Type B pancreatic cell (in vitro differentiated cells): ENCODE measurements around the gene GMPPA. TPM values are rescaled to one million over a fixed set of nuclear protein-coding genes. Genes with fewer than 3 reads are reported as not detected.

Experiments
- DNase-seq: peaks from one replicate; pipeline ENCODE4 v3.0.0; 2021; ENCODE audit warnings: mixed read lengths; ENCODE audit not compliant: unreplicated experiment; ENCODE audit errors: extremely low spot score
- H3K27ac Mint-ChIP-seq: 2 replicates; pipeline ENCODE4 v1.8.0; 2021; ENCODE audit warnings: mild to moderate bottlenecking, mixed read lengths
- H3K27me3 Mint-ChIP-seq: 2 replicates; pipeline ENCODE4 v1.8.0; 2021; ENCODE audit warnings: mixed read lengths
- H3K36me3 Mint-ChIP-seq: 2 replicates; pipeline ENCODE4 v1.8.0; 2021; ENCODE audit warnings: mixed read lengths
- H3K4me1 Mint-ChIP-seq: one replicate; pipeline ENCODE4 v1.8.0; 2021; ENCODE audit warnings: mixed read lengths; ENCODE audit not compliant: unreplicated experiment
- H3K4me3 Mint-ChIP-seq: 2 replicates; pipeline ENCODE4 v1.8.0; 2021; ENCODE audit warnings: mild to moderate bottlenecking, mixed read lengths
- H3K9me3 Mint-ChIP-seq: 2 replicates; pipeline ENCODE4 v1.8.0; 2021; ENCODE audit warnings: mixed read lengths
- total RNA-seq: library from RNA; stranded (reverse); gene quantifications from 2 replicates; pipeline ENCODE4 v1.2.1, GENCODE V29; 2021; ENCODE audit warnings: low replicate concordance
- TF ChIP-seq, protein P1 (sequence below): fragments of 200-600 bp; sonication (generic); conservative IDR thresholded peaks from 2 replicates; pipeline ENCODE4 v1.5.0; 2021; ENCODE audit warnings: antibody characterized with exemption, mild to moderate bottlenecking

GMPPA gene
- total RNA-seq, 1 donor from 2014 or later = 34.4 TPM

DNA sequence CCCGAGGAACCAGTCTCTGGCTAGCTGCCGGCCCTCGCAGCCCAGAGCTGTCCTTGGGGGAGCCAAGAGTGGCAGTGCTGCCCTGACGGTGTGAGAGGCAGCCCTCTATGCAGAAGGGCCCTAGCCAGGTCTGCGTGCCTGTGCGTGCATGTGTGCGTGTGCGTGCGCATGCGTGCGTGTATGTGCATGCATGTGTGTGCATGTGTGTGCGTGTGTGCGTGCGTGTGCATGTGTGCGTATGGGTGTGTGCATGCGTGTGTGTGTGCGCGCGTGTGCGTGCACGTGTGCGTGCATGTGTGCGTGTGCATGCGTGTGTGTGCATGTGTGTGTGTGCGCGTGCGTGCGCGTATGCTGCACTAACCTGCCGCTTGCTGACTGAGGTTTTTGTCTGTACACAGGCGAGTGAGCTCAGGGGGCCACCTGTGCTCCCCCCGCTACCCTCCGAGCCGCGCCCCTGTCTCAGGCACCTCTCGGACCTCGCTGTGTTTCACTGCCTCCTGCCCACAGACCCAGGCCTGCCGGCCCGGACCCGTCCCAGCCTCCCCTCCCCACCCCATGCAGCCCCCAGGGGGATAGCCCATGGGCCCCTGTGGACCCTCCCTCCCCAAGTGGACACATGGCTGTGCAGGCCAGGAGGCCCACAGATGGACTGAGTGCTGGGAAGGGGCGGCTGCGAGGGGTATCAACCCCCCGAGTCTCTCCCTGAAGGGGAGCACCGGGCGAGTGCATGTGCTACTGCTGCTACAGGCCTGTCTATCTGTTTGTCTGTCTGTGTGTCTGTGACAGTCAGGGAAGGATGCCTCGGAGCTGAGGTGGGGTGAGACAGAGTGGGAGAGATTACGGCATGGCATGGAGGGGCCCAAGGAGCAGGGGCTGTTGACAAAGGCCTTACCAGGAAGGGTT is 32.8 kb upstream of the GMPPA start:
- H3K4me3 Mint-ChIP-seq = no peak overlapping the region
- DNase-seq = no peak
- no peaks in the 10 kb centered on the region for H3K27me3 Mint-ChIP-seq
- no peak overlapping the region for H3K27ac Mint-ChIP-seq
- TF ChIP-seq, protein P1, sequence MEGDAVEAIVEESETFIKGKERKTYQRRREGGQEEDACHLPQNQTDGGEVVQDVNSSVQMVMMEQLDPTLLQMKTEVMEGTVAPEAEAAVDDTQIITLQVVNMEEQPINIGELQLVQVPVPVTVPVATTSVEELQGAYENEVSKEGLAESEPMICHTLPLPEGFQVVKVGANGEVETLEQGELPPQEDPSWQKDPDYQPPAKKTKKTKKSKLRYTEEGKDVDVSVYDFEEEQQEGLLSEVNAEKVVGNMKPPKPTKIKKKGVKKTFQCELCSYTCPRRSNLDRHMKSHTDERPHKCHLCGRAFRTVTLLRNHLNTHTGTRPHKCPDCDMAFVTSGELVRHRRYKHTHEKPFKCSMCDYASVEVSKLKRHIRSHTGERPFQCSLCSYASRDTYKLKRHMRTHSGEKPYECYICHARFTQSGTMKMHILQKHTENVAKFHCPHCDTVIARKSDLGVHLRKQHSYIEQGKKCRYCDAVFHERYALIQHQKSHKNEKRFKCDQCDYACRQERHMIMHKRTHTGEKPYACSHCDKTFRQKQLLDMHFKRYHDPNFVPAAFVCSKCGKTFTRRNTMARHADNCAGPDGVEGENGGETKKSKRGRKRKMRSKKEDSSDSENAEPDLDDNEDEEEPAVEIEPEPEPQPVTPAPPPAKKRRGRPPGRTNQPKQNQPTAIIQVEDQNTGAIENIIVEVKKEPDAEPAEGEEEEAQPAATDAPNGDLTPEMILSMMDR = no peak
- H3K4me1 Mint-ChIP-seq = peaks cover 2% of the 10 kb centered on the region
- no peaks in the 10 kb centered on the region for H3K9me3 Mint-ChIP-seq
- H3K36me3 Mint-ChIP-seq = no peaks in the 10 kb centered on the region

- no peak overlapping the region for H3K4me3 Mint-ChIP-seq
- H3K36me3 Mint-ChIP-seq = no peaks in the 10 kb centered on the region
- H3K9me3 Mint-ChIP-seq = no peaks in the 10 kb centered on the region
- H3K4me1 Mint-ChIP-seq = peaks cover 6% of the 10 kb centered on the region
- no peak overlapping the region for H3K27ac Mint-ChIP-seq
- no peaks in the 10 kb centered on the region for H3K27me3 Mint-ChIP-seq
- TF ChIP-seq, protein P1 = no peak
- no peak for DNase-seq
Measured at GRCh38 chr2:219466816-219467735, 31.6 kb upstream of the GMPPA start.

DNA sequence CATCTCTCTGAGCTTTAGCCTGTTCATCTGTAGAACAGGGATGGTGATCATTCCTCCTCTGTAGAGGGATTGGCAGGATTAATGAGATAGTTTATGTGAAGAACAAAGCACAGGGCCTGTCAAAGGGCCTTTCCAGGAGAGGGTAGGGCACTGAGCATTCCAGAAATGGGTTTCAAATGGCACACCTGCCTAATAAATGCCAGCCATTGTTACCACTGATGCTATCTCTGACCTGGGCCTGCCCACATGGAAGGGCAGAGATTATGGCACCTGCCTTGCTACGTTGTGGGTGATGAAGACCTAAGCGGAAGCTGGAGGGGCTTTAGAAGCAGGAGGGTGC is 31.0 kb upstream of the GMPPA start:
- Mint-ChIP-seq H3K27me3 (no peaks in the 10 kb centered on the region), H3K36me3 (no peaks in the 10 kb centered on the region), H3K4me3 (no peak overlapping the region), H3K27ac (no peak overlapping the region), H3K9me3 (no peaks in the 10 kb centered on the region), H3K4me1 (peaks cover 6% of the 10 kb centered on the region)
- TF ChIP-seq, protein P1 = no peak
- DNase-seq = no peak

- no peaks in the 10 kb centered on the region for H3K9me3 Mint-ChIP-seq
- H3K4me3 Mint-ChIP-seq = no peak overlapping the region
- H3K27ac Mint-ChIP-seq = no peak overlapping the region
- no peaks in the 10 kb centered on the region for H3K27me3 Mint-ChIP-seq
- H3K4me1 Mint-ChIP-seq = peaks cover 6% of the 10 kb centered on the region
- H3K36me3 Mint-ChIP-seq = no peaks in the 10 kb centered on the region
- TF ChIP-seq, protein P1 = no peak
- DNase-seq = no peak
Measured at GRCh38 chr2:219468410-219469185, 30.1 kb upstream of the GMPPA start.

DNA sequence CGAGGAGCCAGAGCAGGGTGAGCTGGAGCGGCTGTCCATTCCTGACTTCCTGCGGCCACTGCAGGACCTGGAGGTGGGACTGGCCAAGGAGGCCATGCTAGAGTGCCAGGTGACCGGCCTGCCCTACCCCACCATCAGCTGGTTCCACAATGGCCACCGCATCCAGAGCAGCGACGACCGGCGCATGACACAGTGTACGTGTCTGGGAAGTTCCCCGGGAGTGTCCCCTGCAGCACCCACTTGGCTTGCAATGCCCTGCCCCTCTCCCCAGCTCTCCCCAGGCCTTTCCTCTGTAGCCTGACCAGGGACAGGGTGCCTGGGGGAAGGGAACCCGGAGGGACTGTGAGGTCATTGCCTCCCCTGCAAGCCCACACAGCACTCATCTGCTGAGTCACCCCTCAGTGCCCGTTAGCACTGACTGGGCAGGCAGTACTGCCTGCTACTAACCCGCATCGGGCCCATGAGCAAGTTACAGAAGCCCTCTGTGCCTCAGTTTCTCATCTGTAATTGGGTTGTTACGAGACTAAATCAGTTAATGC is 29.4 kb upstream of the GMPPA start:
- TF ChIP-seq, protein P1 = no peak
- H3K9me3 Mint-ChIP-seq = no peaks in the 10 kb centered on the region
- H3K4me1 Mint-ChIP-seq = peaks cover 6% of the 10 kb centered on the region
- no peak for DNase-seq
- no peaks in the 10 kb centered on the region for H3K36me3 Mint-ChIP-seq
- no peaks in the 10 kb centered on the region for H3K27me3 Mint-ChIP-seq
- H3K4me3 Mint-ChIP-seq = no peak overlapping the region
- no peak overlapping the region for H3K27ac Mint-ChIP-seq
